HK-2 (cell line): ENCODE results near the gene PLAC9.

Source experiments
- DNase-seq: peaks from one replicate; pipeline ENCODE4 v3.0.0-alpha.2; 2018; ENCODE audit not compliant: unreplicated experiment

PLAC9 gene

GRCh38 chr10:80160361-80161320, 28.1 kb downstream of the PLAC9 start:
- DNase-seq, result no peak

- no peak for DNase-seq
Observed at GRCh38 chr10:80161321-80162083, 29.0 kb downstream of the PLAC9 start.

- no peak for DNase-seq
Observed at GRCh38 chr10:80163741-80164341, 31.3 kb downstream of the PLAC9 start.

- DNase-seq, result no peak
Observed at GRCh38 chr10:80164596-80164995, 32.1 kb downstream of the PLAC9 start.

GRCh38 chr10:80165173-80165572, 32.6 kb downstream of the PLAC9 start:
- no peak for DNase-seq

- no peak for DNase-seq
Observed at GRCh38 chr10:80166581-80167470, 34.3 kb downstream of the PLAC9 start.

GRCh38 chr10:80167471-80168161, 35.1 kb downstream of the PLAC9 start:
- DNase-seq, result no peak

GRCh38 chr10:80168162-80168511, 35.6 kb downstream of the PLAC9 start:
- DNase-seq, result no peak

GRCh38 chr10:80168679-80169380, 36.3 kb downstream of the PLAC9 start:
- DNase-seq, result no peak

GRCh38 chr10:80170026-80170425, 37.5 kb downstream of the PLAC9 start:
- DNase-seq, result no peak

- DNase-seq, result no peak
Observed at GRCh38 chr10:80170641-80171040, 38.1 kb downstream of the PLAC9 start.

GRCh38 chr10:80171248-80171660, 38.7 kb downstream of the PLAC9 start:
- no peak for DNase-seq

- no peak for DNase-seq
Observed at GRCh38 chr10:80172896-80173295, 40.4 kb downstream of the PLAC9 start.

GRCh38 chr10:80173466-80173865, 40.9 kb downstream of the PLAC9 start:
- no peak for DNase-seq

GRCh38 chr10:80174641-80175395, 42.3 kb downstream of the PLAC9 start:
- no peak for DNase-seq

- no peak for DNase-seq
Observed at GRCh38 chr10:80176526-80176925, 44.0 kb downstream of the PLAC9 start.

GRCh38 chr10:80177781-80178636, 45.5 kb downstream of the PLAC9 start:
- no peak for DNase-seq

- DNase-seq, result no peak
Observed at GRCh38 chr10:80182986-80183385, 50.5 kb downstream of the PLAC9 start.

GRCh38 chr10:80183436-80183835, 50.9 kb downstream of the PLAC9 start:
- no peak for DNase-seq
